ENCODE data around the gene ANKRD18B. TPM values are rescaled to one million over a fixed set of nuclear protein-coding genes. Genes with fewer than 3 reads are reported as not detected.

ANKRD18B gene
- total and polyA plus RNA-seq, 2 of the 8 experiments (the other 6 are each of a cell fraction or from before 2014, with no cell fraction given): 1.6 to 13.8 TPM

DNA sequence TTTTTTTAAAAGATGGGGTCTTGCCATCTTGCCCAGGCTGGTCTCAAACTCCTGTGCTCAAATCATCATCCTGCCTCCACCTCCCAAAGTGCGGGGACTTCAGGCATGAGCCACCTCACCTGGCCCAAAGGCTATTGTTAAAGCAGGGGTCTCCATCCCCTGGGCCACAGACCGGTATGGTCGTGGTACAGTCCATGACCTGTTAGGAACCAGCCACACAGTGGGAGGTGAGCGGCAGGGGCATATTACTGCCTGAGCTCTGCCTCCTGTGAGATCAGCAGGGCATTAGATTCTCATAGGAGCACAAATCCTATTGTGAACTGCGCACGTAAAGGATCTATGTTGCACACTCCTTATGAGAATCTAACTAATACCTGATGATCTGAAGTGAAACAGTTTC is 43.1 kb upstream of the ANKRD18B start:
- ChIA-PET POLR2A (ENCODE audit: partially characterized antibody) (no interaction called here), CTCF (ENCODE audit: partially characterized antibody) (interaction anchor here (1.2 to 5.4 kb wide), 4 partner anchors 14 to 43 kb away, joined by 3 to 26 read pairs (median 8); partner anchors contain the start of gene ANKRD18B)
- Histone ChIP-seq H2BK5ac (ENCODE audit: low read depth, low read length) (no peak overlapping the region), H3K4me2 (ENCODE audit: insufficient read depth in 1 of 2, low read depth in 2 of 2, low read length in 2 of 2) (no peak overlapping the region), H3K56ac (replicated peaks; ENCODE audit: insufficient read length, low read depth, low read length) (no peak overlapping the region), H3K23me2 (ENCODE audit: low read depth, low read length) (no peaks in the 10 kb centered on the region), H2AK5ac (ENCODE audit: low read depth, low read length) (no peak overlapping the region), H3K4me3 (ENCODE audit: extremely low read depth in 1 of 4, insufficient read depth in 2 of 4, low read depth in 3 of 4, low read length in 4 of 4) (no peak overlapping the region), H3K4ac (replicated peaks; ENCODE audit: insufficient read length, low read depth, low read length) (no peak overlapping the region), H3K9ac (replicated peaks in 1 of 4; ENCODE audit: extremely low read depth in 1 of 4, low read depth in 3 of 4, low read length in 3 of 4) (no peak overlapping the region), H3K27ac (ENCODE audit: low read depth, low read length) (no peak overlapping the region), H3K9me3 (ENCODE audit: insufficient read depth in 2 of 2, low read depth in 1 of 2, low read length in 1 of 2) (no peaks in the 10 kb centered on the region), H3K36me3 (ENCODE audit: control insufficient read depth in 2 of 4, insufficient read depth in 4 of 4, low read length in 3 of 4) (no peaks in the 10 kb centered on the region), H3K4me1 (replicated peaks in 1 of 4; ENCODE audit: control insufficient read depth in 3 of 4, insufficient read depth in 4 of 4, low read length in 3 of 4) (no peaks in the 10 kb centered on the region), H4K91ac (replicated peaks; ENCODE audit: insufficient read length, low read length) (no peak overlapping the region), H3K79me2 (ENCODE audit: control insufficient read depth in 1 of 2, insufficient read depth in 2 of 2, low read length in 2 of 2) (no peaks in the 10 kb centered on the region), H2BK20ac (ENCODE audit: low read length) (no peak overlapping the region), H4K5ac (ENCODE audit: insufficient read length, low read depth, low read length) (no peak overlapping the region), H3K18ac (ENCODE audit: extremely low read depth, low read length) (no peak overlapping the region), H2AFZ (ENCODE audit: low read length) (no peak overlapping the region), H2BK12ac (ENCODE audit: low read depth, low read length) (no peak overlapping the region), H3K14ac (ENCODE audit: insufficient read length) (no peak overlapping the region), H2BK120ac (replicated peaks; ENCODE audit: low read depth, low read length) (no peak overlapping the region), H4K8ac (ENCODE audit: extremely low read depth, insufficient read depth, low read length) (no peak overlapping the region), H3K79me1 (ENCODE audit: low read depth, low read length) (no peaks in the 10 kb centered on the region), H2BK15ac (ENCODE audit: low read length) (no peak overlapping the region), H3K27me3 (replicated peaks in 1 of 4; ENCODE audit: control insufficient read depth in 3 of 4, extremely low read depth in 1 of 4, insufficient read depth in 3 of 4, low read length in 3 of 4) (no peaks in the 10 kb centered on the region), H4K20me1 (replicated peaks in 1 of 2; ENCODE audit: control insufficient read depth in 1 of 2, insufficient read depth in 2 of 2, low read length in 2 of 2) (peaks cover 0 to 1% of the 10 kb centered on the region in 2 experiments), H3K23ac (ENCODE audit: insufficient read length) (no peak overlapping the region)
- WGBS, 2 experiments (ENCODE audit: extremely low coverage in 1 of 2, insufficient coverage in 1 of 2, insufficient read length in 1 of 2, insufficient replicate concordance in 2 of 2, low coverage in 1 of 2, low lambda C conversion rate in 2 of 2, missing lambda C conversion rate in 1 of 2): 89% methylated on average over 6 of the region's 6 CpGs; no CpG with 5 or more reads in 1 of the 2 experiments
- no peak for TF ChIP-seq SIN3A (conservative IDR thresholded peaks at IDR 0.05 in 1 of 2, IDR thresholded peaks at IDR 0.05 in 1 of 2; ENCODE audit: low read depth in 1 of 2, low read length in 2 of 2)
- no peak for TF ChIP-seq SIRT6 (IDR thresholded peaks at IDR 0.05; ENCODE audit: low read length)
- TF ChIP-seq PHF8 (conservative IDR thresholded peaks at IDR 0.05; ENCODE audit: low read depth, low read length): no peak
- TF ChIP-seq RBBP5 (IDR thresholded peaks at IDR 0.05; ENCODE audit: borderline replicate concordance, low read depth, low read length): no peak
- TF ChIP-seq SUZ12 (IDR thresholded peaks at IDR 0.05; ENCODE audit: low read length): no peak
- TF ChIP-seq HDAC2 (IDR thresholded peaks at IDR 0.05; ENCODE audit: borderline replicate concordance in 1 of 2, low read depth in 2 of 2, low read length in 2 of 2): no peak
- FAIRE-seq (no peak), DNase-seq (ENCODE audit: low read depth in 1 of 2, low spot score in 2 of 2) (peak in 1 of 2 experiments; percentile 29)
